WERI-Rb-1 (cell line): ENCODE results near the gene PSTPIP2.

Experiments used
- DNase-seq: peaks from one replicate; pipeline ENCODE4 v3.0.0-alpha.2; 2020
- H3K27ac ChIP-seq: fragments of 250-450 bp; sonication (Bioruptor Pico); 2 replicates; pipeline ENCODE4 v1.5.1; 2020; ENCODE audit warnings: mild to moderate bottlenecking, moderate library complexity
- H3K27me3 ChIP-seq: fragments of 250-450 bp; sonication (Bioruptor Pico); 2 replicates; pipeline ENCODE4 v1.5.1; 2021; ENCODE audit warnings: mild to moderate bottlenecking, low read depth, moderate library complexity; ENCODE audit not compliant: insufficient read depth, severe bottlenecking
- H3K36me3 ChIP-seq: fragments of 250-450 bp; sonication (Bioruptor Pico); 2 replicates; pipeline ENCODE4 v1.5.1; 2020; ENCODE audit warnings: mild to moderate bottlenecking, moderate library complexity
- H3K4me3 ChIP-seq: 2 replicates; pipeline ENCODE4 v1.5.1; 2011; ENCODE audit warnings: low read depth, mild to moderate bottlenecking, control low read depth, low read length
- H3K9me3 ChIP-seq: fragments of 250-450 bp; sonication (Bioruptor Pico); 2 replicates; pipeline ENCODE4 v1.5.1; 2021; ENCODE audit warnings: mild to moderate bottlenecking, moderate library complexity; ENCODE audit not compliant: severe bottlenecking
- CTCF ChIP-seq: IDR thresholded peaks from 2 replicates; pipeline ENCODE4 v1.5.1; 2011; ENCODE audit warnings: low read depth, mild to moderate bottlenecking, control low read depth, inconsistent platforms, low read length

PSTPIP2 gene

GRCh38 chr18:45958730-45959129 is 113.3 kb downstream of the PSTPIP2 start:
- peaks cover 28% of the 10 kb centered on the region for H3K36me3 ChIP-seq
- no peaks in the 10 kb centered on the region for H3K9me3 ChIP-seq
- H3K4me3 ChIP-seq, result no peak overlapping the region
- no peak for DNase-seq
- TF ChIP-seq CTCF, result no peak
- no peaks in the 10 kb centered on the region for H3K27me3 ChIP-seq
- no peak overlapping the region for H3K27ac ChIP-seq

- Histone ChIP-seq H3K9me3 (no peaks in the 10 kb centered on the region), H3K36me3 (peaks cover 31% of the 10 kb centered on the region), H3K27ac (no peak overlapping the region), H3K4me3 (no peak overlapping the region), H3K27me3 (no peaks in the 10 kb centered on the region)
- no peak for TF ChIP-seq CTCF
- no peak for DNase-seq
Measured at GRCh38 chr18:45958027-45958426, 114.0 kb downstream of the PSTPIP2 start.

- H3K9me3 ChIP-seq, result no peaks in the 10 kb centered on the region
- no peak for TF ChIP-seq CTCF
- H3K27me3 ChIP-seq, result no peaks in the 10 kb centered on the region
- H3K27ac ChIP-seq, result no peak overlapping the region
- no peak overlapping the region for H3K4me3 ChIP-seq
- DNase-seq, result no peak
- peaks cover 40% of the 10 kb centered on the region for H3K36me3 ChIP-seq
Measured at GRCh38 chr18:45957100-45957499, 115.0 kb downstream of the PSTPIP2 start.

GRCh38 chr18:45954070-45954934 is 117.8 kb downstream of the PSTPIP2 start:
- no peak overlapping the region for H3K4me3 ChIP-seq
- H3K27me3 ChIP-seq, result no peaks in the 10 kb centered on the region
- H3K27ac ChIP-seq, result no peak overlapping the region
- TF ChIP-seq CTCF, result no peak
- H3K9me3 ChIP-seq, result no peaks in the 10 kb centered on the region
- H3K36me3 ChIP-seq, result peaks cover 54% of the 10 kb centered on the region
- no peak for DNase-seq

GRCh38 chr18:45951016-45951714 is 120.9 kb downstream of the PSTPIP2 start:
- no peak for DNase-seq
- Histone ChIP-seq H3K27ac (no peak overlapping the region), H3K27me3 (no peaks in the 10 kb centered on the region), H3K36me3 (peaks cover 81% of the 10 kb centered on the region), H3K4me3 (no peak overlapping the region), H3K9me3 (no peaks in the 10 kb centered on the region)
- no peak for TF ChIP-seq CTCF
